Measurements from ENCODE around the gene STXBP3. TPM values are rescaled to one million over a fixed set of nuclear protein-coding genes. Genes with fewer than 3 reads are reported as not detected.

Gene STXBP3
- total and polyA plus RNA-seq, 2 donors (not counting 3 experiments of a cell fraction or from before 2014, with no cell fraction given) = 9.4 to 44.1 TPM

- dilution Hi-C loops (cut with MboI; ENCODE audit: extremely low pct_ligation_motif_present, low sequenced_read_pairs) = no loop called here
- BruUV-seq (replicated peaks) = TSS peak; percentile 2
- no peak overlapping the region for H3K9ac ChIP-seq (replicated peaks; ENCODE audit: extremely low read depth, insufficient read depth, low read length)
- DNase-seq (ENCODE audit: low read depth, low spot score) (no peak), FAIRE-seq (no peak)
- no peak overlapping the region for H2AFZ ChIP-seq (ENCODE audit: low read depth, low read length)
- intact Hi-C loops (cut with micrococcal nuclease) = no loop called here
- CTCF ChIA-PET = no interaction called here
- no peak overlapping the region for H3K4me2 ChIP-seq (ENCODE audit: insufficient read depth, low read length)
- H3K9me3 ChIP-seq (replicated peaks; ENCODE audit: control insufficient read depth, insufficient read depth, low read length) = no peaks in the 10 kb centered on the region
- H3K9me1 ChIP-seq (replicated peaks; ENCODE audit: control insufficient read depth, extremely low read depth, insufficient read depth, low read length) = no peaks in the 10 kb centered on the region
- H3K4me3 ChIP-seq (replicated peaks in 1 of 3; ENCODE audit: insufficient read depth in 1 of 3, low read depth in 1 of 3, low read length in 3 of 3) = no peak overlapping the region
- H3K27ac ChIP-seq (ENCODE audit: insufficient read depth, low read depth, low read length) = no peak overlapping the region
- POLR2A ChIA-PET = no interaction called here
- H4K20me1 ChIP-seq (replicated peaks; ENCODE audit: control insufficient read depth, extremely low read depth, insufficient read depth, low read length) = peaks cover 2% of the 10 kb centered on the region
- peaks cover 23% of the 10 kb centered on the region for H3K79me2 ChIP-seq (ENCODE audit: control insufficient read depth, insufficient read depth, low read length)
- no peak for TF ChIP-seq MYC (IDR thresholded peaks at IDR 0.05; ENCODE audit: low read depth, low read length)
- TF ChIP-seq, protein P1, sequence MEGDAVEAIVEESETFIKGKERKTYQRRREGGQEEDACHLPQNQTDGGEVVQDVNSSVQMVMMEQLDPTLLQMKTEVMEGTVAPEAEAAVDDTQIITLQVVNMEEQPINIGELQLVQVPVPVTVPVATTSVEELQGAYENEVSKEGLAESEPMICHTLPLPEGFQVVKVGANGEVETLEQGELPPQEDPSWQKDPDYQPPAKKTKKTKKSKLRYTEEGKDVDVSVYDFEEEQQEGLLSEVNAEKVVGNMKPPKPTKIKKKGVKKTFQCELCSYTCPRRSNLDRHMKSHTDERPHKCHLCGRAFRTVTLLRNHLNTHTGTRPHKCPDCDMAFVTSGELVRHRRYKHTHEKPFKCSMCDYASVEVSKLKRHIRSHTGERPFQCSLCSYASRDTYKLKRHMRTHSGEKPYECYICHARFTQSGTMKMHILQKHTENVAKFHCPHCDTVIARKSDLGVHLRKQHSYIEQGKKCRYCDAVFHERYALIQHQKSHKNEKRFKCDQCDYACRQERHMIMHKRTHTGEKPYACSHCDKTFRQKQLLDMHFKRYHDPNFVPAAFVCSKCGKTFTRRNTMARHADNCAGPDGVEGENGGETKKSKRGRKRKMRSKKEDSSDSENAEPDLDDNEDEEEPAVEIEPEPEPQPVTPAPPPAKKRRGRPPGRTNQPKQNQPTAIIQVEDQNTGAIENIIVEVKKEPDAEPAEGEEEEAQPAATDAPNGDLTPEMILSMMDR (IDR thresholded peaks at IDR 0.05; ENCODE audit: extremely low read depth in 1 of 2, insufficient read depth in 1 of 2, low read depth in 1 of 2, low read length in 2 of 2) = no peak
- no peak for TF ChIP-seq EZH2 (IDR thresholded peaks at IDR 0.05; ENCODE audit: borderline replicate concordance, low read depth, low read length, severe bottlenecking)
- TF ChIP-seq POLR2A (IDR thresholded peaks at IDR 0.05; ENCODE audit: low read depth, low read length) = no peak
- TF ChIP-seq POLR2AphosphoS5 (IDR thresholded peaks at IDR 0.05; ENCODE audit: insufficient read depth, low read depth, low read length) = no peak
- TF ChIP-seq FOS (IDR thresholded peaks at IDR 0.05; ENCODE audit: borderline replicate concordance, insufficient read depth, low read length) = no peak
- TF ChIP-seq JUN (IDR thresholded peaks at IDR 0.05; ENCODE audit: borderline replicate concordance, insufficient read depth, insufficient read length, low read depth) = no peak
- TF ChIP-seq GATA2 (IDR thresholded peaks at IDR 0.05; ENCODE audit: insufficient read depth, insufficient read length, low read depth, low read length) = no peak
- TF ChIP-seq, protein P2, sequence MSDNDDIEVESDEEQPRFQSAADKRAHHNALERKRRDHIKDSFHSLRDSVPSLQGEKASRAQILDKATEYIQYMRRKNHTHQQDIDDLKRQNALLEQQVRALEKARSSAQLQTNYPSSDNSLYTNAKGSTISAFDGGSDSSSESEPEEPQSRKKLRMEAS (IDR thresholded peaks at IDR 0.05; ENCODE audit: insufficient read depth, insufficient read length) = no peak
- H3K4me1 ChIP-seq (ENCODE audit: control insufficient read depth, extremely low read depth, insufficient read depth, low read length) = peaks cover 13% of the 10 kb centered on the region
- H3K36me3 ChIP-seq (ENCODE audit: control insufficient read depth in 2 of 2, extremely low read depth in 1 of 2, insufficient read depth in 2 of 2, low read length in 2 of 2) = peaks cover 14 to 48% of the 10 kb centered on the region in 2 experiments
- H3K27me3 ChIP-seq (ENCODE audit: control insufficient read depth in 2 of 2, insufficient read depth in 2 of 2, low read length in 2 of 2) = no peaks in the 10 kb centered on the region
Observed at GRCh38 chr1:108699375-108700332, 46.8 kb upstream of the STXBP3 start.
